Aorta (tissue), 5 donors: Measurements from ENCODE around the gene HAGHL. TPM values are rescaled to one million over a fixed set of nuclear protein-coding genes. Genes with fewer than 3 reads are reported as not detected.

ENCODE experiments used
- ATAC-seq: fragments of 200-7000 bp; cut with Tn5 transposase; one replicate; pipeline ENCODE4 v1.9.1; 2022; ENCODE audit warnings: moderate library complexity; ENCODE audit not compliant: low FRiP score
- DNase-seq, 2 donors: peaks; one replicate each; pipeline ENCODE4 v3.0.0-alpha.2; 2020
- H3K27ac ChIP-seq, 2 donors: one replicate each; pipeline ENCODE4 v1.5.1; 2013; ENCODE audit warnings: low read length in 2 of 2, mild to moderate bottlenecking in 2 of 2, moderate library complexity in 2 of 2, control low read depth in 1 of 2, inconsistent platforms in 1 of 2, low read depth in 1 of 2
- H3K27me3 ChIP-seq, 2 donors: one replicate each; pipeline ENCODE4 v1.6.1; 2013; ENCODE audit warnings: control low read depth in 1 of 2, low read length in 1 of 2, mild to moderate bottlenecking in 1 of 2, moderate library complexity in 1 of 2; ENCODE audit not compliant: insufficient read depth in 2 of 2, control insufficient read depth in 1 of 2
- H3K36me3 ChIP-seq, 2 donors: one replicate each; pipeline ENCODE4 v1.6.1; 2013; ENCODE audit warnings: control low read depth in 1 of 2, low read length in 1 of 2, mild to moderate bottlenecking in 1 of 2; ENCODE audit not compliant: insufficient read depth in 2 of 2, control insufficient read depth in 1 of 2
- H3K4me1 ChIP-seq, 2 donors: one replicate each; pipeline ENCODE4 v1.6.1; 2013; ENCODE audit warnings: low read length in 2 of 2, control low read depth in 1 of 2, mild to moderate bottlenecking in 1 of 2, moderate library complexity in 1 of 2; ENCODE audit not compliant: insufficient read depth in 2 of 2, control insufficient read depth in 1 of 2
- H3K4me3 ChIP-seq, 2 donors: one replicate each; pipeline ENCODE4 v1.5.1; 2013; ENCODE audit warnings: low read length in 2 of 2, control low read depth in 1 of 2, mild to moderate bottlenecking in 1 of 2
- H3K9me3 ChIP-seq: one replicate; pipeline ENCODE4 v1.6.1; 2013; ENCODE audit warnings: mild to moderate bottlenecking, low read length; ENCODE audit not compliant: control insufficient read depth
- WGBS, 2 donors: extraction: QIAGEN DNeasy Blood & Tissue Kit; methylation state at CpG; one replicate each; pipeline ENCODE4 v1.1.7; 2013; 5-methylcytosine and 5-hydroxymethylcytosine counted together
- intact Hi-C, 2 donors: fragments of 100-400 bp; cut with DNase I; formaldehyde crosslinking; loops; one replicate each; pipeline versions ENCODE4 v1.14.2 to v1.15.0; 2022
- polyA plus RNA-seq, 2 donors: library from polyadenylated mRNA; stranded (reverse); fragments of 200-250 nt; gene quantifications; one replicate each; pipeline ENCODE4 v1.2.3, GENCODE V29; 2013
- total RNA-seq, 2 donors: library from RNA; stranded (reverse); fragmentation: NEBNext Ultra II Directional; extraction: Animal tissue kit (Norgen Biotek cat#: 25700); gene quantifications; one replicate each; pipeline ENCODE4 v1.2.1, GENCODE V29; 2021
- donor health status: healthy with polysubstance abuse.
- donor health status: Bipolar disorder and iron deficiency.
- donor health status: DM: no; HTN: no; CAD: no.
- donor health status: DM: no; HTN: no; CAD: no.
- donor health status: DM: yes; HTN: yes; CAD: no.

Gene HAGHL
- total and polyA plus RNA-seq, 4 donors, result 2.4 to 22.5 (median 3.3) TPM

GRCh38 chr16:761625-762513, 35.0 kb downstream of the HAGHL start:
- 65 to 69% methylated on average over 22 of the region's 22 CpGs for WGBS, 2 donors
- Histone ChIP-seq H3K27ac (no peak overlapping the region), H3K27me3 (no peaks in the 10 kb centered on the region), H3K4me1 (no peaks in the 10 kb centered on the region), H3K4me3 (no peak overlapping the region), H3K9me3 (no peaks in the 10 kb centered on the region), H3K36me3 (no peaks in the 10 kb centered on the region)
- intact Hi-C loops, result no loop called here
- no peak for ATAC-seq
- DNase-seq, result no peak

DNA sequence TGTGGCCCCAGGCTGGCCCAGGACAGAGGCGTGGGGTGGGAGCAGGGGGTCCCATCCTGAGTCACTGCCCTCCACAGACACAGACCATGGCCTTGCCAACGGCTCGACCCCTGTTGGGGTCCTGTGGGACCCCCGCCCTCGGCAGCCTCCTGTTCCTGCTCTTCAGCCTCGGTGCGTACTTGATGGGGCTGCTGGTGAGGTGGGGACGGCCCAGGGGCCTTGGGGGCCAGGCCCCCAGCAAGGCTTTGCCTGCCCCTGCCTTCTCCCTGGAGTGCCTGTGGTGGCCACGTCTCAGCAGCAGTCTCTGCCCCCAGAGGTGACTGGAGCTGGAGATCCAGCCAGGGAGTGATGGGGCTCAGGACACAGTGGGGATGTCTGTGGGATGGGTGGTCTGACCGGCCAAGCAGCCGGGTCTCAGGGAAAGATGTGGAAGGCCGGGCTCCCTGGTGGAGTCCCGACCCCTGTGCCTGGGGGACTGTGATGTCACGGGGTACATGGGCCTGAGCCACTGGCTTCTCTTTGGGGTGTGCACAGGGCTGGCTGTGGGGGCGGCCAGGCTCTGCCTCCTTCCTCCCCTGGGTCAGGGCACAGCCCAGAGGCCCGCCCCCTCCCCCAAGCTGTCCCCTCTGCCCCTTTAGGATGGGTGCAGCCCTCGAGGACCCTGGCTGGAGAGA, 35.8 kb downstream of the HAGHL start:
- Histone ChIP-seq H3K27me3 (no peaks in the 10 kb centered on the region), H3K27ac (no peak overlapping the region), H3K36me3 (no peaks in the 10 kb centered on the region), H3K4me1 (no peaks in the 10 kb centered on the region), H3K4me3 (no peak overlapping the region), H3K9me3 (no peaks in the 10 kb centered on the region)
- no peak for ATAC-seq
- WGBS, 2 donors, result 77 to 79% methylated on average over 17 of the region's 17 CpGs
- DNase-seq, result no peak
- intact Hi-C loops, result no loop called here

GRCh38 chr16:763369-764183, 36.7 kb downstream of the HAGHL start:
- Histone ChIP-seq H3K4me1 (no peaks in the 10 kb centered on the region), H3K9me3 (no peaks in the 10 kb centered on the region), H3K27ac (no peak overlapping the region), H3K27me3 (no peaks in the 10 kb centered on the region), H3K4me3 (no peak overlapping the region), H3K36me3 (no peaks in the 10 kb centered on the region)
- ATAC-seq, result no peak
- intact Hi-C loops, result no loop called here
- WGBS, 2 donors, result 69 to 77% methylated on average over 14 to 21 of the region's 21 CpGs
- DNase-seq, result no peak

- 61 to 70% methylated on average over 20 of the region's 20 CpGs for WGBS, 2 donors
Observed at GRCh38 chr16:764184-764750, 37.4 kb downstream of the HAGHL start.

DNA sequence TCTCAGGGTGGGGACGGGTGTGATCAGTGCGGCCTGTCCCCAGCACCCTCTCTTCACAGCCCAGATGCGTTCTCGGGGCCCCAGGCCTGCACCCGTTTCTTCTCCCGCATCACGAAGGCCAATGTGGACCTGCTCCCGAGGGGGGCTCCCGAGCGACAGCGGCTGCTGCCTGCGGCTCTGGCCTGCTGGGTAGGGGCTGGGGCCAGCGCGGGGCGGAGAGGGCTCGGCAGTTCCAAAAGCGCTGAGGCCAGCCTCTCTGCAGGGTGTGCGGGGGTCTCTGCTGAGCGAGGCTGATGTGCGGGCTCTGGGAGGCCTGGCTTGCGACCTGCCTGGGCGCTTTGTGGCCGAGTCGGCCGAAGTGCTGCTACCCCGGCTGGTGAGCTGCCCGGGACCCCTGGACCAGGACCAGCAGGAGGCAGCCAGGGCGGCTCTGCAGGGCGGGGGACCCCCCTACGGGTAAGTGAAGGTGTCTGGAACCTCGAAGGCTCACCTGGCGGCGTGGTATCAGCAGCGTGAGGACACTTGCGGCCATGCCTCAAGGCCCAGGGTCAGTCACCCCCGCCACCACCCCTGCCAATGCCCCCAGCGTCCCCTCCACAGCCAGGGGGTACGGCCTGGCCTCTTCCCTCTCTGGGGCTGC, 38.1 kb downstream of the HAGHL start:
- ATAC-seq (no peak), DNase-seq (no peak)
- 82 to 90% methylated on average over 34 to 38 of the region's 38 CpGs for WGBS, 2 donors
- H3K36me3 ChIP-seq, result no peaks in the 10 kb centered on the region
- H3K4me1 ChIP-seq, result no peaks in the 10 kb centered on the region
- no peak overlapping the region for H3K4me3 ChIP-seq
- no peaks in the 10 kb centered on the region for H3K27me3 ChIP-seq
- no peaks in the 10 kb centered on the region for H3K9me3 ChIP-seq
- intact Hi-C loops, result no loop called here
- H3K27ac ChIP-seq, result no peak overlapping the region

More at GRCh38 chr16:764184-764750, 37.4 kb downstream of the HAGHL start:
- Histone ChIP-seq H3K4me3 (no peak overlapping the region), H3K27ac (no peak overlapping the region), H3K27me3 (no peaks in the 10 kb centered on the region), H3K9me3 (no peaks in the 10 kb centered on the region), H3K36me3 (no peaks in the 10 kb centered on the region), H3K4me1 (no peaks in the 10 kb centered on the region)
- intact Hi-C loops, result no loop called here
- no peak for ATAC-seq
- DNase-seq, result no peak

DNA sequence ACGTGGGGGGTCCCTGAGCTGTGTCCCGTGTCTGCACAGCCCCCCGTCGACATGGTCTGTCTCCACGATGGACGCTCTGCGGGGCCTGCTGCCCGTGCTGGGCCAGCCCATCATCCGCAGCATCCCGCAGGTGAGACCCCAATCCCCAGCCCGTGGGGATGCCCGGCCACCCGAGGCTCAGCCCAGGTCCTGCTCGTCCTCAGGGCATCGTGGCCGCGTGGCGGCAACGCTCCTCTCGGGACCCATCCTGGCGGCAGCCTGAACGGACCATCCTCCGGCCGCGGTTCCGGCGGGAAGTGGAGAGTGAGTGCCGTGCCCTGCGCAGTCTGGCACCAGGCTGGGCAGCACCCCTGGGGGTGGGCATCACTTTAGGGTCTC, 38.6 kb downstream of the HAGHL start:
- no peaks in the 10 kb centered on the region for H3K27me3 ChIP-seq
- H3K4me1 ChIP-seq, result no peaks in the 10 kb centered on the region
- DNase-seq (no peak), ATAC-seq (no peak)
- H3K9me3 ChIP-seq, result no peaks in the 10 kb centered on the region
- H3K27ac ChIP-seq, result no peak overlapping the region
- no peak overlapping the region for H3K4me3 ChIP-seq
- no peaks in the 10 kb centered on the region for H3K36me3 ChIP-seq
- WGBS, 2 donors, result 89 to 90% methylated on average over 29 of the region's 29 CpGs
- intact Hi-C loops, result no loop called here

- 85 to 88% methylated on average over 28 to 29 of the region's 29 CpGs for WGBS, 2 donors
- H3K27me3 ChIP-seq, result no peaks in the 10 kb centered on the region
- H3K4me3 ChIP-seq, result no peak overlapping the region
- H3K9me3 ChIP-seq, result no peaks in the 10 kb centered on the region
- H3K27ac ChIP-seq, result no peak overlapping the region
- no peaks in the 10 kb centered on the region for H3K4me1 ChIP-seq
- H3K36me3 ChIP-seq, result no peaks in the 10 kb centered on the region
- ATAC-seq (no peak), DNase-seq (no peak)
- intact Hi-C loops, result no loop called here
Observed at GRCh38 chr16:766008-766819, 39.3 kb downstream of the HAGHL start.
